Left ventricle myocardium inferior (tissue), 1 donor: ENCODE results near the gene RHBDF2. TPM values are rescaled to one million over a fixed set of nuclear protein-coding genes. Genes with fewer than 3 reads are reported as not detected.

Experiments
- DNase-seq: peaks from one replicate; pipeline ENCODE4 v3.0.0-alpha.2; 2020
- H3K27ac ChIP-seq: fragments of 200-600 bp; replicated peaks from 2 replicates; pipeline ENCODE4 v1.8.0; 2021
- H3K27me3 ChIP-seq: fragments of 200-600 bp; 2 replicates; pipeline ENCODE4 v1.8.0; 2021; ENCODE audit warnings: low read depth
- H3K36me3 ChIP-seq: fragments of 200-600 bp; 2 replicates; pipeline ENCODE4 v1.8.0; 2021
- H3K4me1 ChIP-seq: fragments of 200-600 bp; 2 replicates; pipeline ENCODE4 v1.8.0; 2021
- H3K4me3 ChIP-seq: fragments of 200-600 bp; 2 replicates; pipeline ENCODE4 v1.8.0; 2021; ENCODE audit warnings: mild to moderate bottlenecking, moderate library complexity
- H3K9me3 ChIP-seq: fragments of 200-600 bp; replicated peaks from 2 replicates; pipeline ENCODE4 v1.8.0; 2021
- intact Hi-C: fragments of 100-400 bp; cut with micrococcal nuclease; formaldehyde crosslinking; loops from one replicate; pipeline ENCODE4 v1.11.0; 2022
- total RNA-seq: library from RNA; stranded (reverse); fragmentation: NEBNext Ultra II Directional; extraction: Animal tissue kit (Norgen Biotek cat#: 25700); gene quantifications from one replicate; pipeline ENCODE4 v1.2.1, GENCODE V29; 2021
- TF ChIP-seq, protein P1 (sequence below): fragments of 200-600 bp; IDR thresholded peaks from 2 replicates; pipeline ENCODE4 v1.8.0; 2021; ENCODE audit warnings: antibody characterized with exemption, mild to moderate bottlenecking, borderline replicate concordance
- donor health status: DM: no; HTN: yes; CAD: no; lungs with severe emphysema.

The RHBDF2 gene
- total RNA-seq, 1 donor from 2014 or later, result 13.8 TPM

DNA sequence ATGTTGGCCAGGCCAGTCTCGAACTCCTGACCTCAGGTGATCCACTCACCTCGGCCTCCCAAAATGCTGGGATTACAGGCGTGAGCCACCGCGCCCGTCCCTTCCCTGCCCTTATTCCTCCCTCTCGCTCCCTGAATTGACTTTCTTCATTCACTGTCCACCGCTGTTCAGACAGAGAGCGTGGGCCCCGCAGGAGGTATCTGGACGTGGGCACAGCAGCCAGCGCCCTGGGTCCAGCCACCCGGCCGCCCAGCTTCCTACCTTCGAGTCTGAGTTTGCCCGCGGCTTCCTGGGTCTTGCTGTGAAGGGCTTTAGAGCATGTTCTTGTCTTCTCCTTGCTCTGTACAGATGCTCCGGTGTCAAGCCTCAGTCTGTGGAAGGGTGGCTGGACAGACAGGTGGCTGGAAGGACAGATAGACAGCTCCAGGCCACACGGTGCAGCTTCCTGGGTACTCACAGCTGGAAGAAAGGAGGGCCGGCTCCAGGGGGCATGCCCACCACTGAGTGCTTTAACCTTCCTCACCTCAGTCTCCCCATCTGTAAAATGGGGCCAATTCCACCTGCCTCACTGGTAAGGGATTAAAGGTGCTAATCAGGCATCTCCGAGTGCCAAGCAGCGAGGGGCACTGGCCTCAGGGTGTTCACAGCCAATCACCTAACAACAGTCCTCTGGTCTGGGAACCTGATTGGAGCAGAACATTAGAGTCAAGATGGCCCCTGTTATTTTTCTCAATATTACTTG, 13.6 kb downstream of the RHBDF2 start:
- H3K27ac ChIP-seq, result peak overlapping the region; percentile 8
- peaks cover 9% of the 10 kb centered on the region for H3K36me3 ChIP-seq
- no peaks in the 10 kb centered on the region for H3K9me3 ChIP-seq
- H3K27me3 ChIP-seq, result no peaks in the 10 kb centered on the region
- TF ChIP-seq, protein P1, sequence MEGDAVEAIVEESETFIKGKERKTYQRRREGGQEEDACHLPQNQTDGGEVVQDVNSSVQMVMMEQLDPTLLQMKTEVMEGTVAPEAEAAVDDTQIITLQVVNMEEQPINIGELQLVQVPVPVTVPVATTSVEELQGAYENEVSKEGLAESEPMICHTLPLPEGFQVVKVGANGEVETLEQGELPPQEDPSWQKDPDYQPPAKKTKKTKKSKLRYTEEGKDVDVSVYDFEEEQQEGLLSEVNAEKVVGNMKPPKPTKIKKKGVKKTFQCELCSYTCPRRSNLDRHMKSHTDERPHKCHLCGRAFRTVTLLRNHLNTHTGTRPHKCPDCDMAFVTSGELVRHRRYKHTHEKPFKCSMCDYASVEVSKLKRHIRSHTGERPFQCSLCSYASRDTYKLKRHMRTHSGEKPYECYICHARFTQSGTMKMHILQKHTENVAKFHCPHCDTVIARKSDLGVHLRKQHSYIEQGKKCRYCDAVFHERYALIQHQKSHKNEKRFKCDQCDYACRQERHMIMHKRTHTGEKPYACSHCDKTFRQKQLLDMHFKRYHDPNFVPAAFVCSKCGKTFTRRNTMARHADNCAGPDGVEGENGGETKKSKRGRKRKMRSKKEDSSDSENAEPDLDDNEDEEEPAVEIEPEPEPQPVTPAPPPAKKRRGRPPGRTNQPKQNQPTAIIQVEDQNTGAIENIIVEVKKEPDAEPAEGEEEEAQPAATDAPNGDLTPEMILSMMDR, result no peak
- H3K4me1 ChIP-seq, result peaks cover 45% of the 10 kb centered on the region
- intact Hi-C loops, result no loop called here
- no peak overlapping the region for H3K4me3 ChIP-seq
- DNase-seq, result no peak

DNA sequence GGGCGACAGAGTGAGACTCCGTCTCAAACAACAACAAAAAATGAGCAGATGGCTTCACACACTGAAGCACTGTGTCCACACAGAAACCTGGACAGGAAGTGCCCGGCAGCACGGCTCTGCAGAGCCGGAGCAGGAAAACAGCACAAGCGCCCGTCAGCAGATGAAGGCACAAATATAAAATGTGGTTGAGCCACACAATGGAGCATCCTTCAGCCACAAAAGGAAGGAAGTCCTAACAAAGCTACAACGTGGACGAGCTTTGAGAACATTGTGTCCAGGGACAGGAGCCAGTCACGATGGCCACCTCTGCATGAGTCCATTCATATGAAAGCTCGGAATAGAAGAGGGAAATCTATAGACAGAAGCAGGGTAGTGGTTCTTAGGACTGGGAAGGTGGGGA, 15.7 kb downstream of the RHBDF2 start:
- intact Hi-C loops, result no loop called here
- TF ChIP-seq, protein P1, result no peak
- Histone ChIP-seq H3K4me3 (no peak overlapping the region), H3K9me3 (no peaks in the 10 kb centered on the region), H3K27me3 (no peaks in the 10 kb centered on the region), H3K27ac (peak overlapping the region; percentile 77), H3K36me3 (peaks cover 14% of the 10 kb centered on the region), H3K4me1 (peaks cover 24% of the 10 kb centered on the region)
- no peak for DNase-seq

DNA sequence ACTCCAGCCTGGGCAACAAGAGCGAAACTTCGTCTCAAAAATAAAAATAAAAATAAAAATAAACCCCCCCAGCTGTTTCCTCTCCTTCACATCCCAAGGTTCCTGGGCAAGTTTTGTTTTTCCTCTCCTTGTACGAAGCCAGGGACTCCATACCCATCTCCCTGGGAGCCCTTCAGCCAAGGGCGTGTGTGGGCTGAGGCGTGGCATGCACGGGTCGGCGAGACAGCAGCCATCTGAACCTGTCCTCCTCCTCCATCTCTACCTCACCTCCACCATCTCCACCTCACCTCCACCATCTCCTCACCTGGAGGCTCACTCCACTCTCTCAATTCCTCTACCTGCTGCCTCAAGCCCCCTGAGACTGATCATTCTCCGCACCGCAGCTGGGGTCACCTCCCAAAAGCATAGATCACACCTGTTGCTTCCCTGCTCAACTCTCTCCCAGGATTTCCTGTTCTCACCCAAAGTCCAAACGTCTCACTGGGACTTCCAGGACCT, 16.9 kb downstream of the RHBDF2 start:
- no peak overlapping the region for H3K4me3 ChIP-seq
- peaks cover 17% of the 10 kb centered on the region for H3K36me3 ChIP-seq
- H3K4me1 ChIP-seq, result peaks cover 16% of the 10 kb centered on the region
- H3K27me3 ChIP-seq, result no peaks in the 10 kb centered on the region
- intact Hi-C loops, result no loop called here
- DNase-seq, result no peak
- no peaks in the 10 kb centered on the region for H3K9me3 ChIP-seq
- TF ChIP-seq, protein P1, result no peak
- H3K27ac ChIP-seq, result peak overlapping the region; percentile 77

DNA sequence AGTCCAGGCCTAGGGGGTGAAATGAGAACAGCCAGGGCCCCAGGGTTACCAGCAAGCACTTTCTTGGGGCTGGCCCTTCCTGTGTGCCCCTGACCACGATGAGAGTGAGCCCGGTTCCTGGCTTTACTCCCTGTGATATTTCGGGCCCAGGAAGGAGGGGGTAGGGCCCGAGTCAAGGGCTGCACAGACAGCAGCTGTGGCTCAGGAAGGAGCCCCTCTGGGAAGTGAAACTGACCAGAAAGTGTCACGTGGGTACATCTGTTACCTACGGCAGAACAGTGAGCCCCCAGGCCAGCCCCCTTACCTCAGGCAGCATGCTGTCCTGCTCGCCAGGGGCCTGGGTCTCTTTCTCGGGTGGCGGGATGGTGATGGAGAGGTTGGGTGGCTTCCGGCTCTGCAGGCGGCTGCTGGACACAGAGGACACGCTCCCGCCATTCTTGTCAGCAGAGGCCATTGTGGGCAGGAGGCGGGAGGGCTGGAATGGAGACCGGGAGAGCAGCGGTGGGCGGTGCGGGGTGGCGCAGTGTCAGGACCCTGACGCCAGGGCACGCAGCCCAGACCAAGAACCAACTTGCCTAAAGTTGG, 20.1 kb downstream of the RHBDF2 start:
- Histone ChIP-seq H3K27me3 (no peaks in the 10 kb centered on the region), H3K4me1 (peaks cover 16% of the 10 kb centered on the region), H3K9me3 (no peaks in the 10 kb centered on the region), H3K36me3 (peaks cover 20% of the 10 kb centered on the region), H3K4me3 (no peak overlapping the region), H3K27ac (peak overlapping the region; percentile 38)
- no peak for DNase-seq
- TF ChIP-seq, protein P1, result no peak
- intact Hi-C loops, result no loop called here

DNA sequence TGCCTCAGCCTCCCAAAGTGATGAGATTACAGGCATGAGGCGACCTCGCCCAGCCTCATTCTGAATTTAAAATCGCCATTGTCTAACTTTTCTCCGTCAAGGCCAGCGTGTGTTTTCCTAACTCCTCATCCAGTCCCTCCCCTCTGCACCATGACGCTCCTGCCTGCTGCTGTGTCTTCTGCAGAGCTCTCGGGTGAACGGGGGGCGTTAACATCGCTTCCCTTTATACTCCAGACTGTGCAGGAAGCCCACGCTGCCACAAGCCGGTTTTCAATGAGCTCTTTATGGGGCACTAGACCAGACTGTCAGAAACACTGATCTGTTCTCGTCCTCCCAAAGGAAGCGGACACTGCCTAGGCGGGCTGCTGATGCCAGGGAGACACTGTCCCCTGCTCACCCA, 20.6 kb downstream of the RHBDF2 start:
- intact Hi-C loops, result no loop called here
- Histone ChIP-seq H3K27me3 (no peaks in the 10 kb centered on the region), H3K4me3 (no peak overlapping the region), H3K36me3 (peaks cover 20% of the 10 kb centered on the region), H3K27ac (peak overlapping the region; percentile 38), H3K9me3 (no peaks in the 10 kb centered on the region), H3K4me1 (peaks cover 13% of the 10 kb centered on the region)
- TF ChIP-seq, protein P1, result no peak
- no peak for DNase-seq
